HK-2 (cell line): Measurements from ENCODE around the gene TEX13B.
"Not testable (repeated sequence)": the region's sequence is repeated elsewhere in the genome, so short reads cannot be mapped to it uniquely, and the experiment has no call there.

Experiments used
- DNase-seq: peaks from one replicate; pipeline ENCODE4 v3.0.0-alpha.2; 2018; ENCODE audit not compliant: unreplicated experiment

Gene TEX13B

GRCh38 chrX:107982356-107982755 is at the start of gene TEX13B:
Gene TEX13B (minus strand): TSS chrX:107982370. CDS start chrX:107982127, 243 bp downstream.
- DNase-seq = no peak

GRCh38 chrX:108029928-108030711 is 48.0 kb upstream of the TEX13B start:
- DNase-seq = no peak

- no peak for DNase-seq
Observed at GRCh38 chrX:108028854-108029253, 46.7 kb upstream of the TEX13B start.

- no peak for DNase-seq
Observed at GRCh38 chrX:108025954-108026600, 43.9 kb upstream of the TEX13B start.

GRCh38 chrX:108025376-108025775 is 43.2 kb upstream of the TEX13B start:
- DNase-seq = no peak

- no peak for DNase-seq
Observed at GRCh38 chrX:108022491-108023089, 40.4 kb upstream of the TEX13B start.

GRCh38 chrX:108020631-108021030 is 38.5 kb upstream of the TEX13B start:
- no peak for DNase-seq

- no peak for DNase-seq
Observed at GRCh38 chrX:108019382-108019875, 37.3 kb upstream of the TEX13B start.

GRCh38 chrX:108018656-108019381 is 36.6 kb upstream of the TEX13B start:
- DNase-seq = no peak

GRCh38 chrX:108001218-108001814 is 19.1 kb upstream of the TEX13B start:
- DNase-seq = peak; percentile 23

GRCh38 chrX:108000751-108001150 is 18.6 kb upstream of the TEX13B start:
- peak; percentile 16 for DNase-seq

- DNase-seq = no peak
Observed at GRCh38 chrX:107996124-107996523, 14.0 kb upstream of the TEX13B start.

- no peak for DNase-seq
Observed at GRCh38 chrX:107985033-107985432, 2.9 kb upstream of the TEX13B start.

GRCh38 chrX:107979534-107979933 is 2.6 kb downstream of the TEX13B start:
- DNase-seq = no peak

- no peak for DNase-seq
Observed at GRCh38 chrX:107978707-107979307, 3.4 kb downstream of the TEX13B start.

GRCh38 chrX:107978071-107978470 is 4.1 kb downstream of the TEX13B start:
- DNase-seq = no peak

GRCh38 chrX:107971636-107972035 is 10.5 kb downstream of the TEX13B start:
- no peak for DNase-seq

- no peak for DNase-seq
Observed at GRCh38 chrX:107970073-107970472, 12.1 kb downstream of the TEX13B start.

- peak; percentile 2 for DNase-seq
Observed at GRCh38 chrX:107968623-107969022, 13.5 kb downstream of the TEX13B start.

GRCh38 chrX:107955337-107955736 is 26.8 kb downstream of the TEX13B start:
- DNase-seq = not testable (repeated sequence)

- DNase-seq = no peak
Observed at GRCh38 chrX:107940095-107940494, 42.1 kb downstream of the TEX13B start.
